ENCODE measurements around the gene PTPRT. TPM values are rescaled to one million over a fixed set of nuclear protein-coding genes. Genes with fewer than 3 reads are reported as not detected.

PTPRT gene
- total RNA-seq, 4 donors from 2014 or later = 0.67 to 2.5 (median 1.0) TPM

GRCh38 chr20:43231829-43232228 is 42.1 kb upstream of the PTPRT start:
- no peak for DNase-seq
- no peaks in the 10 kb centered on the region for H3K36me3 ChIP-seq
- H3K27ac ChIP-seq = no peak overlapping the region
- TF ChIP-seq CTCF (IDR thresholded peaks at IDR 0.05) (no peak), POLR2A (IDR thresholded peaks at IDR 0.05) (no peak)
- no peaks in the 10 kb centered on the region for H3K9me3 ChIP-seq
- no peaks in the 10 kb centered on the region for H3K27me3 ChIP-seq
- H3K4me3 ChIP-seq = no peak overlapping the region
- H3K4me1 ChIP-seq = no peaks in the 10 kb centered on the region

DNA sequence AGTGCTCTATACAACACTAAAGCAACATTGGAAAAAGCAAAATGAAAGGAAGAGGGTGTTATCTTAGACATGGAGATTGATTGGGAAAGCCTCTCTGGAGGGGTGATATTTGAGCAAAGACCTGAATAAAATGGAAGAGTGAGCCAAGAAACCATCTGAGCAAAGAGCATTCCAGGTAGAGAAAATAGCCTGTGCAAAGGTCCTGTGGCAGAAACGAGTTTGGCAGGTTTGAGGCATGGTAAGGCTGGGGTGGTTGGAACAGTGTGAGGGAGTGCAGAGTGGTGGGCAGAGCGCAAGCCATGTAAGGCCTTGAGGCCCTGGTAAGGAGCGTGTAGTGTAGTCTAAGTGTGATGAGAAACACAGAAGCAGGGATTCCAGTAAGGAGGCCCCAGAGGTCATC is 40.0 kb upstream of the PTPRT start:
- Histone ChIP-seq H3K9me3 (no peaks in the 10 kb centered on the region), H3K4me3 (no peak overlapping the region), H3K27ac (no peak overlapping the region), H3K36me3 (no peaks in the 10 kb centered on the region), H3K4me1 (no peaks in the 10 kb centered on the region), H3K27me3 (no peaks in the 10 kb centered on the region)
- TF ChIP-seq CTCF (IDR thresholded peaks at IDR 0.05) (no peak), POLR2A (IDR thresholded peaks at IDR 0.05) (no peak)
- DNase-seq = no peak

- no peak overlapping the region for H3K27ac ChIP-seq
- no peak for DNase-seq
- no peak overlapping the region for H3K4me3 ChIP-seq
Measured at GRCh38 chr20:43220612-43221011, 30.9 kb upstream of the PTPRT start.

DNA sequence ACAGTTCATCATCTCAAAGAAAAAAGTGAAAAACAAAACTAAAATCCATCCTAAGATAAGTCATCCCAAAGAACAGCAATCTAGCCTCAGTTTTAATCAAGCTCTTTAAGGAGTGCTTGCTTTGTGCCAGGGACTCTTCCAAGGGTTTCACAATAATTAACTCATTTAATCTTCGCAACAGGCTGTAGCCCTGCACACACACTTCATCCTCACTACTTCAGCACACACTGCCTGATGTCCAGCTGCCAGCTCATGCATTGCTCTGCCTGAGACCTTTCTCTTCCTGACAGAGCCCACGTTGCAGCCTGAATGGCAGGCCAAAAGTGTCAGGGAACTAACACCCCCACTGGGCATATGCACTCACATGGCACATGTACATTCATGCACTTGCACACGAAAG is 21.2 kb upstream of the PTPRT start:
- Histone ChIP-seq H3K4me3 (no peak overlapping the region), H3K27me3 (no peaks in the 10 kb centered on the region), H3K27ac (no peak overlapping the region), H3K9me3 (no peaks in the 10 kb centered on the region), H3K36me3 (no peaks in the 10 kb centered on the region), H3K4me1 (no peaks in the 10 kb centered on the region)
- TF ChIP-seq POLR2A (IDR thresholded peaks at IDR 0.05) = no peak
- no peak for TF ChIP-seq CTCF (IDR thresholded peaks at IDR 0.05)
- DNase-seq = no peak

More at GRCh38 chr20:43220612-43221011, 30.9 kb upstream of the PTPRT start:
- H3K4me1 ChIP-seq = no peaks in the 10 kb centered on the region
- H3K9me3 ChIP-seq = no peaks in the 10 kb centered on the region
- H3K27me3 ChIP-seq = no peaks in the 10 kb centered on the region
- no peaks in the 10 kb centered on the region for H3K36me3 ChIP-seq
- TF ChIP-seq CTCF (IDR thresholded peaks at IDR 0.05) (no peak), POLR2A (IDR thresholded peaks at IDR 0.05) (no peak)

- no peak for TF ChIP-seq POLR2A (IDR thresholded peaks at IDR 0.05)
- no peak for TF ChIP-seq CTCF (IDR thresholded peaks at IDR 0.05)
- Histone ChIP-seq H3K27me3 (no peaks in the 10 kb centered on the region), H3K36me3 (no peaks in the 10 kb centered on the region), H3K4me1 (no peaks in the 10 kb centered on the region), H3K27ac (no peak overlapping the region), H3K9me3 (no peaks in the 10 kb centered on the region), H3K4me3 (no peak overlapping the region)
- no peak for DNase-seq
Measured at GRCh38 chr20:43209831-43210230, 20.1 kb upstream of the PTPRT start.

DNA sequence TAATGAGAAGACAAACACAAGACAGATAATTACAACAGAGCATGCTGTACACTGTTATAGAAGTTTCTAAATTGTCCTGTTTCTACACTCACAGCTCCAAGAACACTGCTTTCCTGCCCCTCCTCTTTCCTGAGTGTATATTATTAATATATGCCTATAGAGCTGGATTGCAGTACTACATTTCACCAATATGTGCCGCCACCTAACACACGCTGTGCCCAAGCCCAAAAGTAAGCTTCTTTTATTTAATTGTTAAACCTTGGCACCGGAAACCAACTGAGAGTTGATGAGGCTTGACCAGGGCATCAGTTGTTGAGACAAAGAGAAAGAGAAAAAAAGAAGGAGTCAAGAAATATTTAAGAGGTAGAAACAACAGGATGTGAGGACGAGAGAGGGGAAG is 16.0 kb upstream of the PTPRT start:
- Histone ChIP-seq H3K4me1 (no peaks in the 10 kb centered on the region), H3K9me3 (no peaks in the 10 kb centered on the region), H3K27ac (no peak overlapping the region), H3K4me3 (no peak overlapping the region), H3K27me3 (no peaks in the 10 kb centered on the region), H3K36me3 (no peaks in the 10 kb centered on the region)
- no peak for TF ChIP-seq CTCF (IDR thresholded peaks at IDR 0.05)
- TF ChIP-seq POLR2A (IDR thresholded peaks at IDR 0.05) = no peak
- DNase-seq = no peak

All from Peyer's patch (tissue), 4 donors.